Mesothelial cell of epicardium (in vitro differentiated cells): ENCODE data around the gene RMDN3. TPM values are rescaled to one million over a fixed set of nuclear protein-coding genes. Genes with fewer than 3 reads are reported as not detected.

ENCODE experiments used
- DNase-seq, 2 experiments: peaks; one replicate each; pipeline ENCODE4 v3.0.0; 2021; ENCODE audit warnings: low spot score in 2 of 2; ENCODE audit not compliant: unreplicated experiment in 2 of 2
- H3K27ac Mint-ChIP-seq: 2 replicates; pipeline ENCODE4 v1.8.0; 2021; ENCODE audit warnings: mixed read lengths
- H3K27me3 Mint-ChIP-seq: 2 replicates; pipeline ENCODE4 v1.8.0; 2021; ENCODE audit warnings: low read depth, mixed read lengths
- H3K36me3 Mint-ChIP-seq: 2 replicates; pipeline ENCODE4 v1.8.0; 2021; ENCODE audit warnings: mixed read lengths
- H3K4me1 Mint-ChIP-seq: 2 replicates; pipeline ENCODE4 v1.8.0; 2021; ENCODE audit warnings: mixed read lengths
- H3K4me3 Mint-ChIP-seq: 2 replicates; pipeline ENCODE4 v1.8.0; 2021; ENCODE audit warnings: mild to moderate bottlenecking, moderate library complexity, mixed read lengths
- H3K9me3 Mint-ChIP-seq: 2 replicates; pipeline ENCODE4 v1.8.0; 2021; ENCODE audit warnings: mixed read lengths
- CTCF ChIP-seq: fragments of 200-600 bp; sonication (generic); IDR thresholded peaks from one replicate; pipeline ENCODE4 v1.5.0; 2021; ENCODE audit warnings: antibody characterized with exemption; ENCODE audit not compliant: unreplicated experiment
- total RNA-seq: library from RNA; stranded (reverse); gene quantifications from 3 replicates; pipeline ENCODE4 v1.2.1, GENCODE V29; 2021

Gene RMDN3
- total RNA-seq, 1 donor from 2014 or later = 29.3 TPM

GRCh38 chr15:40776537-40777141 is 21.6 kb upstream of the RMDN3 start:
- H3K36me3 Mint-ChIP-seq = peaks cover 21% of the 10 kb centered on the region
- H3K27me3 Mint-ChIP-seq = no peaks in the 10 kb centered on the region
- no peak for DNase-seq
- no peak for TF ChIP-seq CTCF
- H3K27ac Mint-ChIP-seq = no peak overlapping the region
- H3K9me3 Mint-ChIP-seq = no peaks in the 10 kb centered on the region
- no peak overlapping the region for H3K4me3 Mint-ChIP-seq
- H3K4me1 Mint-ChIP-seq = no peaks in the 10 kb centered on the region

- no peak for TF ChIP-seq CTCF
- H3K4me3 Mint-ChIP-seq = no peak overlapping the region
- H3K36me3 Mint-ChIP-seq = peaks cover 21% of the 10 kb centered on the region
- no peaks in the 10 kb centered on the region for H3K4me1 Mint-ChIP-seq
- H3K27me3 Mint-ChIP-seq = no peaks in the 10 kb centered on the region
- H3K9me3 Mint-ChIP-seq = no peaks in the 10 kb centered on the region
- no peak overlapping the region for H3K27ac Mint-ChIP-seq
- no peak for DNase-seq
Observed at GRCh38 chr15:40775740-40776536, 20.9 kb upstream of the RMDN3 start.

GRCh38 chr15:40775007-40775406 is 20.0 kb upstream of the RMDN3 start:
- Mint-ChIP-seq H3K27ac (no peak overlapping the region), H3K36me3 (peaks cover 19% of the 10 kb centered on the region), H3K9me3 (no peaks in the 10 kb centered on the region), H3K4me3 (no peak overlapping the region), H3K4me1 (peaks cover 2% of the 10 kb centered on the region), H3K27me3 (no peaks in the 10 kb centered on the region)
- TF ChIP-seq CTCF = no peak
- no peak for DNase-seq

GRCh38 chr15:40773902-40774301 is 18.8 kb upstream of the RMDN3 start:
- Mint-ChIP-seq H3K4me1 (peaks cover 12% of the 10 kb centered on the region), H3K4me3 (no peak overlapping the region), H3K27ac (no peak overlapping the region), H3K27me3 (no peaks in the 10 kb centered on the region), H3K36me3 (peaks cover 19% of the 10 kb centered on the region), H3K9me3 (no peaks in the 10 kb centered on the region)
- no peak for TF ChIP-seq CTCF
- DNase-seq = no peak

DNA sequence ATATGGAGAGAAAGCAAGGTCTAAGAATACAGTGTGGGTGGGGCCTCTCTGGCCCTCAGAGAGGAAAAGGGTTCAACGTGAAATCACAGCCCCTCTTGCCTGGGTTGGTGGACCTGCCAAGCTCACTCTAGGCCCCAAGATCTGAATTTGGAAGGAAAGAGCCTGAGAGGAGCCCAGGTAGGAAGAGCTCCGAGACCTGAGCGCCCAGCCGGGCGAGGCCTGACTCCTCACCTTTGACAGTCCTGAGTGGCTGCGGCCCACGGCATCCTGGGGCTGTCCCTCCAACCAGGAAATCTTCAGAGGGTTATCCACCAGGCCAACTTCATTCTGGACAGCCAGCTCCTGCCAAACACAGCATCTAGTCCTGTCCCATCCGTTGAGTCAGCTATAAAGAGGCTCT is 18.4 kb upstream of the RMDN3 start:
- TF ChIP-seq CTCF = no peak
- no peak for DNase-seq
- no peaks in the 10 kb centered on the region for H3K27me3 Mint-ChIP-seq
- H3K27ac Mint-ChIP-seq = no peak overlapping the region
- H3K36me3 Mint-ChIP-seq = peaks cover 19% of the 10 kb centered on the region
- H3K4me3 Mint-ChIP-seq = no peak overlapping the region
- H3K9me3 Mint-ChIP-seq = no peaks in the 10 kb centered on the region
- peaks cover 16% of the 10 kb centered on the region for H3K4me1 Mint-ChIP-seq
